Mesothelial cell of epicardium (in vitro differentiated cells): Measurements from ENCODE around the gene AMFR. TPM values are rescaled to one million over a fixed set of nuclear protein-coding genes. Genes with fewer than 3 reads are reported as not detected.

Source experiments
- DNase-seq, 2 experiments: peaks; one replicate each; pipeline ENCODE4 v3.0.0; 2021; ENCODE audit warnings: low spot score in 2 of 2; ENCODE audit not compliant: unreplicated experiment in 2 of 2
- H3K27ac Mint-ChIP-seq: 2 replicates; pipeline ENCODE4 v1.8.0; 2021; ENCODE audit warnings: mixed read lengths
- H3K27me3 Mint-ChIP-seq: 2 replicates; pipeline ENCODE4 v1.8.0; 2021; ENCODE audit warnings: low read depth, mixed read lengths
- H3K36me3 Mint-ChIP-seq: 2 replicates; pipeline ENCODE4 v1.8.0; 2021; ENCODE audit warnings: mixed read lengths
- H3K4me1 Mint-ChIP-seq: 2 replicates; pipeline ENCODE4 v1.8.0; 2021; ENCODE audit warnings: mixed read lengths
- H3K4me3 Mint-ChIP-seq: 2 replicates; pipeline ENCODE4 v1.8.0; 2021; ENCODE audit warnings: mild to moderate bottlenecking, moderate library complexity, mixed read lengths
- H3K9me3 Mint-ChIP-seq: 2 replicates; pipeline ENCODE4 v1.8.0; 2021; ENCODE audit warnings: mixed read lengths
- CTCF ChIP-seq: fragments of 200-600 bp; sonication (generic); IDR thresholded peaks from one replicate; pipeline ENCODE4 v1.5.0; 2021; ENCODE audit warnings: antibody characterized with exemption; ENCODE audit not compliant: unreplicated experiment
- total RNA-seq: library from RNA; stranded (reverse); gene quantifications from 3 replicates; pipeline ENCODE4 v1.2.1, GENCODE V29; 2021

Gene AMFR
- total RNA-seq, 1 donor from 2014 or later = 60.0 TPM

- peaks cover 2% of the 10 kb centered on the region for H3K4me1 Mint-ChIP-seq
- no peaks in the 10 kb centered on the region for H3K9me3 Mint-ChIP-seq
- no peak for TF ChIP-seq CTCF
- H3K27me3 Mint-ChIP-seq = peaks cover 9% of the 10 kb centered on the region
- H3K36me3 Mint-ChIP-seq = no peaks in the 10 kb centered on the region
- no peak for DNase-seq
- H3K27ac Mint-ChIP-seq = no peak overlapping the region
- H3K4me3 Mint-ChIP-seq = no peak overlapping the region
These were observed 103.8 kb downstream of the AMFR start for GRCh38 chr16:56321571-56321970.

GRCh38 chr16:56320811-56321558, 104.4 kb downstream of the AMFR start:
- DNase-seq = no peak
- H3K36me3 Mint-ChIP-seq = no peaks in the 10 kb centered on the region
- TF ChIP-seq CTCF = no peak
- peaks cover 10% of the 10 kb centered on the region for H3K27me3 Mint-ChIP-seq
- no peak overlapping the region for H3K4me3 Mint-ChIP-seq
- H3K9me3 Mint-ChIP-seq = no peaks in the 10 kb centered on the region
- H3K4me1 Mint-ChIP-seq = peaks cover 2% of the 10 kb centered on the region
- no peak overlapping the region for H3K27ac Mint-ChIP-seq

DNA sequence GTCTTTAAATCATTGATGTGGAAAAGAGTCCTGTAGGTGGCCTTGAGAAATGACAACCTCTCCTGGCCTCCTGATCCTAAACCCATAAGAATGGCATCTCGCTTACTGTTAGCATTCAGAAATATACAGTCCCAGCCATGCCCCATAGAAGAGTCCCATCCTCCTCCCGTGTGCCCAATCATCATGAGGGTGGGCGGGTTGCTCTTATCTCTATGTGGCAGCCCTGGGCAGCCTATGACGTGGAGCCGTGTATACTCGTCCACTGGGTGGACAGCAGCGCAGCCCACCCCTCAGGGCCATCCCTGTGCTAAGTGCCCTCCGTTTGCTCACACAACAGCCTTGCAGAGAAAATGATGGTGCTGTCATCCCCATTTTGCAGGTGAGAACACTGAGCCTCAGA, 105.3 kb downstream of the AMFR start:
- DNase-seq = no peak
- Mint-ChIP-seq H3K27ac (no peak overlapping the region), H3K9me3 (no peaks in the 10 kb centered on the region), H3K4me1 (peaks cover 2% of the 10 kb centered on the region), H3K27me3 (peaks cover 10% of the 10 kb centered on the region), H3K36me3 (no peaks in the 10 kb centered on the region), H3K4me3 (no peak overlapping the region)
- TF ChIP-seq CTCF = no peak

DNA sequence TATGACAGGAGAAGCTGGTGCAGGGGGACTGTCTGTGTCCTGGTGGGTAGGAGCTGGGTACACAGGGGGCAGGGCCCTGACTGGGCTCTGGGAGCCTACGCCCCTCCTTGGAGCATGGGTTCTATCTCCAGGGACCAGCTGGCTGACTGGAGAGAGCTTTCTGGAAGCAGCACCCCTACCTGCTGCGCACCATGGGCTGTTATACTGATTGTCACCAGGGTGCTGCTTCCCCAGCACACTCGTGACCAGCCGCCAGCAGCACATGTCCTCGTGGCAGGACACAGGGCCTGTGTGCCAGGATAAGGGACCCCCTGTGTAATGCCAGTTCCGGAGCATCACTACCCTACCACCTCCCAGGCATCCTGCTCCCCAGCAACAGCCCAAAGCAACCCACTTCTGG, 106.0 kb downstream of the AMFR start:
- no peaks in the 10 kb centered on the region for H3K36me3 Mint-ChIP-seq
- no peak overlapping the region for H3K27ac Mint-ChIP-seq
- peaks cover 2% of the 10 kb centered on the region for H3K4me1 Mint-ChIP-seq
- no peak for DNase-seq
- no peak for TF ChIP-seq CTCF
- H3K27me3 Mint-ChIP-seq = peaks cover 10% of the 10 kb centered on the region
- H3K4me3 Mint-ChIP-seq = no peak overlapping the region
- H3K9me3 Mint-ChIP-seq = no peaks in the 10 kb centered on the region

GRCh38 chr16:56318827-56319140, 106.6 kb downstream of the AMFR start:
- Mint-ChIP-seq H3K4me3 (no peak overlapping the region), H3K27ac (no peak overlapping the region), H3K9me3 (no peaks in the 10 kb centered on the region), H3K4me1 (peaks cover 2% of the 10 kb centered on the region), H3K36me3 (no peaks in the 10 kb centered on the region), H3K27me3 (peaks cover 10% of the 10 kb centered on the region)
- no peak for DNase-seq
- no peak for TF ChIP-seq CTCF
